Measurements from ENCODE around the gene RNF181.
"Not testable (repeated sequence)": the region's sequence is repeated elsewhere in the genome, so short reads cannot be mapped to it uniquely, and the experiment has no call there.

Gene RNF181

DNA sequence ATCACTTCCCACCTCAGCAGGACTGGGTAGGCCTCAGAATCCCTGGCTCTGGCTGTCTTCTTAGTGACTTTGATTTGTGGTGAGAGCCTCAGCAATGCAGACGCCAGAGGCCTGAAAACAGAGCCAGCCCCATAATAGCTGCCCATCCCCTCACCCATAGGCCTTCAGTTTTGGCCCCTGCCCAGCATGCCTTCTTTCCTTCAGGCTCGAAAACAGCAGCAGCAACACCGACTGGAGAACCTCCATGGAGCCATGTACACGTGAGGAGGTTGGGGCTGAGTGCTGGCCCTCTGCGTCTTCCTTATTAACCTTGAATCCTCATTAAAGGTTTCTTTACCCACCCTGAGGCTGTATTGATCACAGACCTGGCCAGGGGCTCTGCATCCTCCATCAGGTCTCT is 1.7 kb downstream of the RNF181 start:
- no peak for DNase-seq

DNA sequence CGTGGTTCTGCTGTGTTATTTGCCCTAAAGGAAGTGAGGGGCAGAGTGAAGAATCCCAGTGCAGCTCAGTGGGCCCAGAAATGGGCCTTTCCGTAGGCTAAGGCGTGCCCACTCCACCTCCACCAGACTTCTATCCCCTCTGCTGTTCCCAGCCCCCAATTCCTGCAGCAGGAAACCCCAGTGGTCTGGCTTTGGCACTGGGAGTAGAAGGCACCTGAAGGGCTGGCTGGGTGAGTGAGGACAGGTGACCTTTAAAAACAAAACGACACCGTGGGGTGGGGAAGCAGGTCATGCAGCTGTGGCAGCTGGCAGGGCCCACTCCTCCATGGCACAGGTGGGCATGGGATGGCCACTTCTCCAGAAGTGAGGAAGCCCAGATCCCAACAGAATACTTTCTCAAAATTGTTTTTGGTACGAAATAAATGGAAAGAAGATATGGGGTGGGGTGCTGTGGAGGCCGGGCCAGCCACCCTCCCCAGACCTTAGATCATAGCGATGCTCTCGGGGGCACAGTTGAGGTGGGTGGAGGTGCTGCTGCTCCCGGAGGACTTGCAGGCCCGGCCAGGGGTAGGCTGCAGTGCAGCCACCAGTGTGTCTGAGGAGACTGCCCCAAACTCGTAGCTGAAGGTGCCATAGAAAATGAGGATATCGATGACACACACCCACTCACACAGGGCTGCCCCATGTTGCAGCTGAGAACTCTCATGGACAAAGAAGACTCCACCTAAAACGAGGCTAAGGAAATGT is 3.2 kb downstream of the RNF181 start:
- DNase-seq, result no peak

DNA sequence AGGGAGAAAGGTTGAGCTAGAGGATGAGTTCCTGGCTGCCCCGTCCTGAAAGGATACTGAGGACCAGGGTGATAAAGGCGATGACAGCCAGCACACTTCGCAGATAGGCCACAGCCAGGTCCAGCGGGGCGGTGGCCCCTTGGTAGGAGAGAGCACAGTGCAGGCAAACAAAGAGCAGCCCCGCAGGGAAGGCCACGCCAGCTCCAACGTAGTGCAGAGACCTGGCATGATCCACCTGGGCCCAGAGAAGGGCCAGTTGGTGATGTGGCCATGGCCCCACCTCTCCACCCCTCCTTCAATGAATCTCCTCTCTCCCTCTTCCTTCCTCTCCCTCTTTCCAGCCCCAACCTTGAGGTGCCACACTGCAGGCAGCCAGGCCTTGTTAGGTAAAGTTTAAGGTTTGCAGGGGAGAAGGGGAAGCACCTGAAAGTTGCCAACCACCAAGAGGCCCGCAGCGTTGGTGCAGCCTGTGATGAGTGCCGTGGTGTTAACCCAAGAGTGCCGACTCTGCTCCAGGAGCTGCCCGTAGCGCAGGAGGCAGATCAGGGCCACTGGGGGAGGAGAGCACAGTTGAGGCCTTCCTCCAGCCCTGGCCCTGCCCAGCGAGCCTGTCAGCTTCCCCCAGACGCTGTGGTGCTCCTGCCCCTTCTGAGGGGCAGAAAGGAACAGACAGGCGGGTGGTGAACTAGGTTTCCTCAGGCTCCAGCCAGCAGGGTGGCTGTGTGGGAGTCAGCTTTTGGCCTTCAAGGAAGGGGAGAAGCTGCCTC is 4.1 kb downstream of the RNF181 start:
- no peak for DNase-seq

DNA sequence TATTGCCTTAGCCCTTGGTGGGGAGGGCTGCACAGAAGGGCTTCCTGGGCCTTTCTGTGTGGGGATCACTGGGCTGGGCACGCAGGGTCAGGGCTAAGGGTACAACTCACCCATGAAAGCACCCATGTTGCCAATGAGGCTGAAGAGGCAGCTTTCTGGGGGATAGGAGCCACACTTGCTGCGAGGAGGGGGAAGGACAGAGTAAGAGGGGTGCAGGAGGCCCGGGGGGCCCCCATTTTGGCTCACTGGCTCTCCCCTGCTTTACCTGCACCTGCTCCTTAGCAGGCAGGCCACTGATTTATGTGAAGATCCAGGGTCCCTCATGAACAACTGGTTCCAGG is 4.7 kb downstream of the RNF181 start:
- no peak for DNase-seq

DNA sequence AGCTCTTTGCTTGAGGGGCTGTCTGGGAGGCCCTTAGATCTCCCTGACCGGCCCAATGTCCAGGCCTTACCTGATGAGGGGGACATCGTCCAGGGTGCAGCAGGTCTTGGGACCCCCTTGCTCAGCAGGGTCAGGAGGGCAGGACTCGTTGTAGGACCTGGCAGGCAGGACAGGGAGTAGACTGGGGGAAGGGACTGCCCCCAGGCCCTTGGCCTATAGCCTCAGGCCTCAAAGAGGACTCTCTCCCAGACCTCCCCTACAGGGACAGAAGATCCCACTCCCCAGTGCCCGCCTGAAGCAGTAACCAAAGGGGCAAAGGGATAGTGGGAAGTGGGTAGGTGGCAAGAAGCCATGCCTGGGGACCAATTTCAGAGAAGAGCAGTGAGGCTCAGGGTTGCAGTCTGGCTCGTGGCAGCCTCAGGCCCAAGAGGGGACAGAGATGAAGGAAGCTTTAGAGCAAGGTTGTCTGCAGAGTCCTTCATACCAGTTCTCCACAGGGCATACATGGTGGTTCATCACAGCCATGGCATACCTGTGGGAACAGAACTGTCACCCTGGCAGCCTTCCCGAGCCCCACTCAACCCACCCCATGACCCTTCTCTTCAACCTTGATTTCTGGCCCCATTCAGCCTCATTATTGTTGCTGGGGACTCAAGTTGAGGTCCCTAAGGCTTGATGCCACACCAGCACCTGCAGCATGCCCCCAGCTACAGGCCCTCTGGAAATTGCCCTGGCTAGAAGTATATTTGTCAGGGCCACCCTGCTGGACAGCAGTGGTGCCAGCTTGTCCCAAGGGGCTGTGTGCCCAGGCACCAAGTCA is 5.6 kb downstream of the RNF181 start:
- no peak for DNase-seq

DNA sequence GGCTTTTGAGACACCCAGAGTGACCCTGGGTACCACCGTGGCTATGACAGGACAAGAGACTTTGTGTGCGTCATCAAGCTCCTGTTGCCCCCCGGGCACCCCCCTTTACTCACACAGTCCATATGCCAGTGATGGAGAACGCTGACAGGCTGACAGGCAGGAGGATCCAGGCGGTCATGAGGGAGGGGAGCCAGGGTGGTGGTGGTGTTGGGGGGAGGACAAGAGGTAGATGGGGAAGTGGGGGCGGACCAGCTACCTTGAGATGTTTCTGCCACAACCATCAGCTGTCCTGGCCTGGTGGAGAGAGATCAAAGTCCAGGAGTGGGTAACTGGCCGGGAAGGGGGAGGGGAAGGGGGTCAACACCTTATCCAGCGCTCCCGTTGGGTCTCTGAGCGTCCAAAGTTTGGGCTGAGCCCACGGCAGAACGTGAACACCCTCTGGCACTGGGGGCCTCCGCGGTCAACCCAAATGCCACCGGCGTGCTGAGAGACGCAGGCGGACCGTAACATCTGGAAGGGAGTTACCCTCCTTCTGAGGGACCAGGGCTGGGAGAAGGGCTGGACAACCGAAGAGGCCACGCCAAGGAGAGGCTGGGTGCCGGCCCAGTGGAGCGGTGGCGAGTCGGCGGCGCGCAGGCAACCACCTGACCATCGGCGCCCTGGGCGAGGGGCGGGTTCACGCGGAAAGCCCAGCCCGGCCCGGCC is 6.4 kb downstream of the RNF181 start:
- peak; percentile 58 for DNase-seq

DNA sequence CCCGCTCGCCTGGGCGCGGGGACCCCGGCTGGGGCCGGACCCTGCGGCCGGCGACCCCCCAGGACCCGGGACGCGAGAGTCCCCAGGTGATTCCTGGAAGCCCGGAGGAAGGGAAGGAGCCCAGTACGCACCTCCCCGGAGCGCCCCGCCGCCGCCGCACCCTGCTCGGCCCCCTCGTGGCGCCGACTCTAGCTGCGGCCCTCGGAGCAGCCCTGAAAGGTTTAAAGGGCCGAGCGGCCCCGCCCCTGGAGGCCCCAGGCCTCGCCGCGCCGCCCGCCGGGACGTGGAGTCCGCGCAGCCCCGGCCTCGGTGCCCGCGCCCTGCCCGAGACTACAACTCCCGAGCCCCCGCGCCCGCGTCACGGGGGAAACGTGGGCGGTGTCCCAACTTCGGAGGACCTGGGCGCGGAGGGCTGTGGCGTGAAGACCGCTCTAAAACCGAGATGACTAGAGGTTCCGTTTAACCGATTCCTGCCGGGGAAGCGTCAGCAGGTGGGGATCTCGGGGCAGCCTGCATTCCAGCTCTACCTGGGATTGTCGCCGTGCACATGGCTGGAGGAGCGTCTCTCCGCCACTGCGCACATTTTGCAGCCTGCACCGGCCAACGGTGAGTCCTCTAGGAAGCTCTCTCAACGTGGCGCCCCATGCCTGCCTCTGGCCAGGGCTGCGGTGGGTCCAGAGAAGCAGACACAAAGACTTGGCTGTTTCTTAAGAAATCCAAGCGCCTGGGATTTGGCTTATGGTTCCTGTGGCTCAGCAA is 7.1 kb downstream of the RNF181 start, which contains the start of gene TMEM150A:
TSS of gene TMEM150A (minus strand) at position 223 of the 759 bp plus-strand sequence. CDS start 750 bp downstream, outside the sequence.
- peak; percentile 82 for DNase-seq

DNA sequence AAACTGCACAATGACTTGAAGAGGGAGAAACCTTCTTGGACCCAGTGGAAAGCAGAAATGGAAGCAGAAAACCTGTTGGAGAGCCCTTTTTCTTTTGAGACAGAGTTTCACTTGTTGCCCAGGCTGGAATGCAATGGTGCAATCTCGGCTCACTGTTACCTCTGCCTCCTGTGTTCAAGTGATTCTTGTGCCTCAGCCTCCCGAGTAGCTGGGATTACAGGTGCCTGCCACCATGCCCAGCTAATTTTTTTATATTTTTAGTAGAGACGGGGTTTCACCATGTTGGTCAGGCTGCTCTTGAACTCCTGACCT is 8.5 kb downstream of the RNF181 start:
- not testable (repeated sequence) for DNase-seq

DNA sequence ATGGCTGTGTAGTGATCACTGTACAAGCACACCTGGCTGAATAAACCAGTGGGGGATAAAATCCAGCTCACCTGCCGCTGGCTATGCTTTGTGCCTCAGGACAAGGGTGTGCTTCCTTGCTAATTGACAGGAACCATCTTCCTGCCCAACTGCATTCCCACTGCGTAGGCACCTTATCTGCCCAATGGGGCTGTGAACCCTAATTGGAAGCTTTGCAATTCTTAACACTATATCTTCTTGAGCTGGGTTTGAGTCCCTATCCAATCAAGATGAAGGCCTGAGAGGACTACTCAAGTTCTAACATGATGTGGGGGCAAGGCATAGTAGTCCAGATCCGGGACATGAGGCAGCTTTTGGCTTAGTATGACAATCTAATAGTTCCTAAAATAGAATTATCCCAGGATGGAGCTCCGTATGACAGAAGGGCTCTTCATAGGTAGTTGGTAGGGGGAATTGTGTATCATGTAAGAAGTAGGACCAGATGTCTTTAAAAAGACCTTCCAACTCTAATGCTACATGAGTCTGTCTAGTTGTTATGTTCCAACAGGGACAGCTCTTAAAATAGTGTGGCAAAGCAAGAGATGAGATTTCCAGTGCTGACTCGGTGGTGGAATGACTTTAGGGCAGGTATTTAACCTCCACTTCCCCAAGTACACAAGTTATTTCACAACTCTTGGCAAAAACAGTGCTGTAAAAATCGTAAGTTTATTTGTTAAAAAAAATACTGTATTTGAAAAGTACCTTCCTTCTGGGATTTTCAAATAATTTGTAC is 9.2 kb downstream of the RNF181 start:
- DNase-seq, result no peak

DNA sequence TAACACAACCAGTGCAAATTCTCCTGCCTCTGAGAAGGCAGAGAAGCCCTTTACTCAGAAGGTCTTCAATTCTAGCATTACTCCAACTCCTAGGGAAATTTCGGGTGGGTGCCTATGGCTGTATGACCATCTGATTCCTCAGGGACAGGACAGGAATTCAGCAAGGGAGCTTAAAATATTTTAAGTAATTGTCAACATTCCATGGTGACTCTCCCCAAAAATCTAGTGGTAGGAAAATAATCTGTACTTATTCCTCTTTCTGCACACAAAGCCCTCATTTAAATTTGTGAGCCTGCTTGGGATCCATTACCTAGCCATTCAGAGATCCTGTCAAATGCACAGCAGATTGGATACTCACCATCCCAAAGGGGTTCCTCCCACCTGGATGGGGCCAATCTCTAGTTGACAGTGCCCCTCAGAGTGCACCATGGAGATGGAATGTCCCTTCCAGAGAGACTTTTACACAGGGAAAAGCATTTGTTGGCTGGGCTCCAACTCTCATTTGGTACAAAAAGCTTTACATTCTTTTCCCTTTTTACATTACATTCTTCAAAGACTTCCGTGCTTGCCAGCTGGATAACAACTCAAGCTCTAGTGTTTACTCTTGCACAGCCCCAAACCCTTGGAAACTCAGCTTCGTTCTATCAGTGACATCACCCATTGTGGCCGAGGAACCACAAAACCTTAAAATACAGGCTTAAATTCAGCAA is 10.0 kb downstream of the RNF181 start:
- no peak for DNase-seq

DNA sequence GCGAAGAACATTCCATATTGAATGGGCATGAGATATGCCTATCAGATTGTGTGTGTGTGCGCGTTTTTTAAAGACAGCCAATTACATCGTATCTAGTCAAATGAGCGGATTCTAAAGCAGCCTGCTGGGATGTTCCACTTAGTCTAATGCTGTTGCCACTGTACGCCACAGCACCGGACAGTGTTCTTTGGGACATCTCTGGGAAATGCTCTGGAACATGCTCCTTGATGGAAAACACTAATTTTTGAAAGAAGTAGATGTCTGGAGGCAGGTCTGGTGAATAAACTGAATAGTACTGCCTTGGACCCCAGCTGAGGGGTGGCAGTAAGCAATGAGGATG is 10.5 kb downstream of the RNF181 start:
- DNase-seq, result no peak

DNA sequence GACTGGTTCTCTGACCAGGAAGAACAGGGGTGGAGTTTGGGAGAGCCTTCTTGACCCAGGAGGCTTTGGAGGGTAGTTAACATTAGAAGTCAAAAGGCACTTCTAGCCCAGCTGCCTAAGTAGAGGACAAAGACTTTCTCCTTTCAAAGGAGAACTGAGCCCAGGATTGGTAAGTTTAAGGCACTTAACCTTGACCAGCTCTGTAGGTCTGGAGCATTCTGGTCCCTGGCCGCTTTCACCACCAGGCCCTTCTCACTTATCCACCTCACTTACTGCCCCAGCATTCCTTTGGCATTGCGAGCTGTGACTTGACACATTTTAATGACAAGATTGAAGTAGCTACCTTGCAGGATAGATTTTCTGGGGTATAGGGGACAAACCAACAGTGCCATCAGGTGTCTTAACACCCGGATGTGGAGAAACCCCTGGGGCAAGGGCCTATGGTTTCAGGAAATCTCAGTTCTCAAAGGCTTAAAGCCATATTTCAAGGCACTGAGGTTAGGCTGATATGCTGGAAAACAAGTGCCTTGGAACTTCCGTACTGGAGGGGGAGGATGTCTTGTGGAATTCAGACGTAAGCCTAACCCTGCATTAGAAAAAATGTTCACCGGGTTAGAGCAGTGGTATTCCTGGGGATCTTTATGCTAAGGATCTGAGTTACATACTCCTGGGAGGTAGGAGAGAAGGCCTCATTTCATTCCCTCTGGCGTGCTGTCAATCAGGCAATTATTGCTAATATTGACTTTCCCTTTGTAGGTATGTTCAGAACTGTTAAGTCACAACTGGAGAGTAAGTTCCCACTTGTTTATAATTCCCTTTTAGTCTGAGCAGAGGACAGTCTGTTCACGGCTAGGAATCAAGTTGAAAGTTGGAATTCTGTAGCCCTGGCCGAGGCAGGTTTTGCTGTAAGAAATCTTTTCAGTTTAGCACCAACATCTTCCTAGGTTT is 12.0 kb downstream of the RNF181 start:
- no peak for DNase-seq

DNA sequence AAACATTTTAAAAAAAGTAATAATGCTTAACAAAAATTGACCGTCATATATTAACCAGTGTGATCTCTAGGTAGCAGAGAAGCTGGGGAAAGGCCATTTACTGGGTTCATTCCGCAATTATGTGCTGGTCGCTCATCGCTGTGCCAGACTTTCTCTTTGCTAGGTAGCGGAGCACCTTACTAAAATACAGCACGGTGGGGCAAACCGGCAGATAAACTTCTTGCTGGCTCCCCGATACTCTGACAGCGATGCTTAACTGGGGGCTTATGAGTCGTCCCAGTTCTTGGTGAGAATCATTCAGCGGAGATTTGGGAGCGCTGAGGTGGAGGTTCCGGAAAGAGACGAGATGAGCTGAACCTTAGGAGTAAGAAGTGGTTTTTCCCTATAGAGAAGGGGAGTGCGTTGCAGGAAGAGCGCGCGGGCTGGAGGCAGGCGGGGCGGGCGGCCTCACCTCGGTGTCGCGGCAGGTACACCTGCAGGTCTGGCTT is 15.7 kb downstream of the RNF181 start:
- no peak for DNase-seq

DNA sequence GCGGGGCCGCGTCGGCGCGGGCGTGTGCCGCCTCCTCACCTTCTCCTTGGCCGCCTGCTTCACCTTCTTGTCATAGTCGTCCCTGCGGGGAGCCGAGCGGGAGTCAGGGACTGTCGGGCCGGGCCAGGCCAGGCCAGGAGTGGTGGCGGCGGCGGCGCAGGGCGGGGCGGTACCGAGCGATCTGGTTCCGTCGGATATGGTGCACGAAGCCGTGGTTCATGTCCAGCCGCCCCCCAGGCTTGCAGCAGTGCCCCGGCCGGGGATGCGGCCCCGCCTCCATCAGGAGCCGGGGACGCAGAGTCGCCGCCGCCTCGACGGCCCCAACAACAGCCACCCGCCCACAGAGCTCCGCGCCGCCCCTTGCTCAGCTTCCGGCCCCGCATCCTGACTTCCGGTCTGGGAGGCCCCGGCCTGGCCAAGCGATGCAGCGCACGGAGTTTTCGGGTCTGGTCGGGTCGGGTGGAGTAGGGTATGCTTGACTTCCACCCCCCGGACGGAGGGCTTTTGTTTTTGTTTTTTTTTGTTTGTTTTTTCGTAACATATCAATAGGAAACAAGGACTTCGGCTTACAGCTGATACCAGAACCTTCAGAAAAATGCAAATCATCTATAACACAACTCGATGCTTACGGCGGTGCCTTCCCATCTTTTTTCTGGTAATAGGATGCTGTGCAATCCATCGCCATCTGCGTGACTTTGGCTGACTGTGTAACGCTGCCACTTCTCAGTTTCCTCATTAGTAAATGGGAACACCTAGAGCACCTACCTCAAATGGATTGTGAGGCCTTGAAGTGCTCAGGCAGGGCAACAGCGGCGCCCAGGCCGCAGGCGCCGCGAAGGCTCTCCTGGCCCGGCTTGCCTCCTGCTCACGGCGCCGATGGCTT is 16.4 kb downstream of the RNF181 start, which contains the start of gene C2orf68:
TSS of gene C2orf68 (minus strand) at position 362 of the 883 bp plus-strand sequence. CDS start at position 280, 82 bp downstream.
- peak; percentile 84 for DNase-seq

DNA sequence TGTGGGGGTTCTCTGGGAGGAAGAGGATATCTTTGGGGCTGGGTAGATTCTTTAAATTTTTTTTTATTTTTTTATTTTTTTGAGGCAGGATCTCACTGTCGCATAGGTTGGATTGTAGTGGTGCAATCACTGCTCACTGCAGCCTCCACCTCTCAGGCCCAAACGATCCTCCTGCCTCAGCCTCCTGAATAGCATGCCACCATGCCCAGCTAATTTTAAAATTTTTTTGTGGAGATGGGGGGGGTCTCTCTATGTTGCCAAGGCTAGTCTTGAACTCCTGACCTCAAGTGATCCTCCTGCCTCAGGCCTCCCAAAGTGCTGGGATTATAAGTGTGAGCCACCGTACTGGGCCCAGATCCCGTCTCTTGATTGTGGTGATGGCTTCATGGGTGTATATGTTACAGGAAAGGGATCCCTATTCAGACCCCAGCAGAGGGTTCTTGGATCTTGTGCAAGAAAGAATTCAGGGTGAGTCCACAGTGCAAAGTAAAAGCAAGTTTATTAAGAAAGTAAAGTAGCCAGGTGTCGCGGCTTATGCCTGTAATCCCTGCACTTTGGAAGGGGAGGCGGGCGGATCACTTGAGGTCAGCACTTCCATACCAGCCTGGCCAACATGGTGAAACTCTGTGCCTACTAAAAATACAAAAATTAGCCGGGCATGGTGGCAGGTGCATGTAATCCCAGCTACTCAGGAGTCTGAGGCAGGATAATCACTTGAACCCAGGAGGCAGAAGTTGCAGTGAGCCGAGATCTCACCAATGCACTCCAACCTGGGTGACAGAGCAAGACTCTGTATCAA is 18.4 kb downstream of the RNF181 start:
- DNase-seq, result no peak

DNA sequence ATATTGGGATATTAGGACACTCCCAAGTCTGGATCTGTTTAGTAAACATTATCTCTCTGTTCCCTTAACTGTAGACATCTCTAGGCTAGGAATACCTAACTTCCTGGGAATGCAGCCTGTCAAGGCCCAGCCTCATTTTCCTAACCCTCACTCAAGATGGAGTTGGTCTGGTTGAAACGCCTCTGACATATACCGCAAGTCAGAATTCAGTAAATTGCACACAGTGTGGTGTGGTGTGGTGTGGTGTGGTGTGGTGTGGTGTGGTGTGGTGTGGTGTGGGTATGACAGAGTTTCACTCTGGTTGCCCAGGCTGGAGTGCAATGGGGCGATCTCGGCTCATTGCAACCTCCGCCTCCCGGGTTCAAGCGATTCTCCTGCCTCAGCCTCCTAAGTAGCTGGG is 19.2 kb downstream of the RNF181 start:
- DNase-seq, result not testable (repeated sequence)

DNA sequence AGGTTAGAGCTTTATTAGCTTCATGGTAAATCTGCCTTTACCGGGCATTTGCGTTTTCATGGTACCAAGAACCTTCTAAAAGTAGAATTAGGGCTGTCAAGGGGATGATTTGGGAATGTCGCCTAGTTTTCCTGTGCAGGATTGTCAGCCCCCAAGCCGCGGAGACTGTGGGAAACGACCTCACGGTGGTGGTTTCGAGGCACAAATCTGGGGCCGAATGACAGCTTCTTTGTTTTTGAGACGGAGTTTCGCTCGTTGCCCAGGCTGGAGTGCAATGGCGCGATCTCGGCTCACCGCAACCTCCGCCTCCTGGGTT is 19.8 kb downstream of the RNF181 start:
- no peak for DNase-seq

DNA sequence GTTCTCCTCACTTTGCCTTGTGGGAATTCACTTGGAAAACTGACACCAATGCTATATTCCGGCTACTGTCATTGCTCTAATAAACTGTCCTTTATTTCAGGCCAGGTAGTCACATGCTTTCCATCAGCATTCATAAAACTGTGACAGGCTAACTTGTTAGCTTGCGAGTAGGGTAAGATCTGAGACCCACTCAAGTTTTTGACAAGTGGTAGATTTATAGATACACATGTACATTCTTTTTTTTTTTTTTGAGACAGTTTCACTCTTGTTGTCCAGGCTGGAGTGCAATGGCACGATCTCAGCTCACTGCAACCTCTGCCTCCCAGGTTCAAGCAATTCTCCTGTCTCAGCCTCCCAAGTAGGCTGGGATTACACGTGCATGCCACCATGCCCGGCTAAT is 22.2 kb downstream of the RNF181 start:
- DNase-seq, result not testable (repeated sequence)

All from activated CD4-positive, CD25-positive, alpha-beta regulatory T cell treated with anti-CD3 and anti-CD28 coated beads, Interleukin-2, amount 50 U/mL, for 72 hours (primary cell).